PC-3 (cell line): ENCODE measurements around the gene PDS5A. TPM values are rescaled to one million over a fixed set of nuclear protein-coding genes. Genes with fewer than 3 reads are reported as not detected.

Experiments
- total RNA-seq: library from RNA; depleted of rRNA; stranded (reverse); fragments of >200 nt; gene quantifications from 2 replicates; pipeline ENCODE4 v1.2.3, GENCODE V29; 2014; rRNA removed

Gene PDS5A
- total RNA-seq, 1 experiment from 2014 or later, result 39.9 TPM

Other genes starting within 250 kb of the PDS5A start
- 3.4 and 3.9 TPM in 2 replicates for gene N4BP2, start 78.9 kb upstream of the PDS5A start, total RNA-seq
- gene RHOH, start 219.1 kb upstream of the PDS5A start, total RNA-seq, result 0.12 TPM in 1 of 2 replicates, not detected in the other